Sigmoid colon (tissue), 7 donors: ENCODE data around the gene DYNLRB1. TPM values are rescaled to one million over a fixed set of nuclear protein-coding genes. Genes with fewer than 3 reads are reported as not detected.
A peak's percentile ranks its signal among the peaks of the same experiment; 100 is the strongest.

Experiments
- DNase-seq: peaks from one replicate; pipeline ENCODE4 v3.0.0-alpha.2; 2019
- H3K27ac ChIP-seq, 4 donors: fragments of 200-600 bp; sonication (generic); one replicate each; pipeline ENCODE4 v1.5.1; 2016 to 2019; ENCODE audit warnings: mild to moderate bottlenecking in 1 of 4
- H3K27me3 ChIP-seq, 3 donors: fragments of 200-600 bp; sonication (generic); one replicate each; pipeline ENCODE4 v1.5.1; 2019; ENCODE audit warnings: mild to moderate bottlenecking in 1 of 3
- H3K36me3 ChIP-seq, 4 donors: fragments of 200-600 bp; sonication (generic); one replicate each; pipeline ENCODE4 v1.5.1; 2016 to 2019
- H3K4me1 ChIP-seq, 4 donors: fragments of 200-600 bp; sonication (generic); one replicate each; pipeline ENCODE4 v1.5.1; 2017 to 2019
- H3K4me3 ChIP-seq, 4 donors: fragments of 200-600 bp; sonication (generic); one replicate each; pipeline ENCODE4 v1.5.1; 2017 to 2019; ENCODE audit warnings: mild to moderate bottlenecking in 2 of 4, moderate library complexity in 1 of 4
- H3K9me3 ChIP-seq, 4 donors: fragments of 200-600 bp in 3 of 4; sonication (generic) in 3 of 4; one replicate each; pipeline versions ENCODE4 v1.5.1 to v1.6.1; 2013 to 2019
- EP300 ChIP-seq, 4 donors: sonication (generic); formaldehyde crosslinking; IDR thresholded peaks; one replicate each; pipeline ENCODE4 v1.6.1; 2017; ENCODE audit warnings: antibody characterized with exemption in 4 of 4
- POLR2A ChIP-seq, 2 donors: fragments of 450-650 bp; IDR thresholded peaks; one replicate each; pipeline ENCODE4 v1.6.1; 2016; ENCODE audit warnings: antibody characterized with exemption in 2 of 2, mild to moderate bottlenecking in 2 of 2, moderate library complexity in 2 of 2
- POLR2AphosphoS5 ChIP-seq, 4 donors: sonication (generic); formaldehyde crosslinking; IDR thresholded peaks; one replicate each; pipeline ENCODE4 v1.6.1; 2017; ENCODE audit warnings: antibody characterized with exemption in 4 of 4
- WGBS, 2 donors: extraction: QIAGEN DNeasy Blood & Tissue Kit; methylation state at CpG; one replicate each; pipeline ENCODE4 v1.1.7; 2013; 5-methylcytosine and 5-hydroxymethylcytosine counted together
- intact Hi-C: fragments of 100-400 bp; cut with DNase I; formaldehyde crosslinking; loops from one replicate; pipeline ENCODE4 v1.15.1; 2023
- polyA plus RNA-seq, 3 donors: library from polyadenylated mRNA; stranded (reverse); fragments of 200-250 nt; gene quantifications; one replicate each; pipeline ENCODE4 v1.2.3, GENCODE V29; 2013
- total RNA-seq, 4 donors: library from RNA; depleted of rRNA; stranded (reverse); fragments of >200 nt; gene quantifications; one replicate each; pipeline ENCODE4 v1.1.0, GENCODE V29; 2016
- TF ChIP-seq, protein P1 (sequence below), 4 experiments: fragments of 450-650 bp in 3 of 4; fragments of 200-600 bp in 1 of 4; IDR thresholded peaks; one replicate each; pipeline ENCODE4 v1.5.1; 2016 to 2019; ENCODE audit warnings: antibody characterized with exemption in 4 of 4, mild to moderate bottlenecking in 3 of 4, moderate library complexity in 2 of 4
- donor health status: healthy with polysubstance abuse.
- donor health status: Bipolar disorder and iron deficiency.
- donor health status: healthy.

DYNLRB1 gene
- total and polyA plus RNA-seq, 7 donors: 148 to 259 (median 168) TPM

GRCh38 chr20:34535301-34535840, 19.1 kb downstream of the DYNLRB1 start:
- TF ChIP-seq, protein P1, sequence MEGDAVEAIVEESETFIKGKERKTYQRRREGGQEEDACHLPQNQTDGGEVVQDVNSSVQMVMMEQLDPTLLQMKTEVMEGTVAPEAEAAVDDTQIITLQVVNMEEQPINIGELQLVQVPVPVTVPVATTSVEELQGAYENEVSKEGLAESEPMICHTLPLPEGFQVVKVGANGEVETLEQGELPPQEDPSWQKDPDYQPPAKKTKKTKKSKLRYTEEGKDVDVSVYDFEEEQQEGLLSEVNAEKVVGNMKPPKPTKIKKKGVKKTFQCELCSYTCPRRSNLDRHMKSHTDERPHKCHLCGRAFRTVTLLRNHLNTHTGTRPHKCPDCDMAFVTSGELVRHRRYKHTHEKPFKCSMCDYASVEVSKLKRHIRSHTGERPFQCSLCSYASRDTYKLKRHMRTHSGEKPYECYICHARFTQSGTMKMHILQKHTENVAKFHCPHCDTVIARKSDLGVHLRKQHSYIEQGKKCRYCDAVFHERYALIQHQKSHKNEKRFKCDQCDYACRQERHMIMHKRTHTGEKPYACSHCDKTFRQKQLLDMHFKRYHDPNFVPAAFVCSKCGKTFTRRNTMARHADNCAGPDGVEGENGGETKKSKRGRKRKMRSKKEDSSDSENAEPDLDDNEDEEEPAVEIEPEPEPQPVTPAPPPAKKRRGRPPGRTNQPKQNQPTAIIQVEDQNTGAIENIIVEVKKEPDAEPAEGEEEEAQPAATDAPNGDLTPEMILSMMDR (IDR thresholded peaks at IDR 0.05): no peak
- TF ChIP-seq POLR2A (IDR thresholded peaks at IDR 0.05): no peak
- no peak for TF ChIP-seq POLR2AphosphoS5 (IDR thresholded peaks at IDR 0.05)
- TF ChIP-seq EP300 (IDR thresholded peaks at IDR 0.05): no peak
- Histone ChIP-seq H3K36me3 (peaks cover 23 to 93% (median 55%) of the 10 kb centered on the region in 4 donors), H3K27ac (no peak overlapping the region), H3K4me1 (peaks cover 0 to 5% (median 0%) of the 10 kb centered on the region in 4 donors), H3K27me3 (no peaks in the 10 kb centered on the region), H3K9me3 (no peaks in the 10 kb centered on the region), H3K4me3 (no peak overlapping the region)
- peak; percentile 26 for DNase-seq
- intact Hi-C loops: no loop called here
- 95 to 96% methylated on average over 15 of the region's 15 CpGs for WGBS, 2 donors

- no peaks in the 10 kb centered on the region for H3K9me3 ChIP-seq
- no peak overlapping the region for H3K27ac ChIP-seq
- DNase-seq: peak; percentile 8
- H3K27me3 ChIP-seq: no peaks in the 10 kb centered on the region
- no peak overlapping the region for H3K4me3 ChIP-seq
- TF ChIP-seq POLR2AphosphoS5 (IDR thresholded peaks at IDR 0.05): no peak
- TF ChIP-seq EP300 (IDR thresholded peaks at IDR 0.05): no peak
- TF ChIP-seq, protein P1 (IDR thresholded peaks at IDR 0.05): no peak
- no peak for TF ChIP-seq POLR2A (IDR thresholded peaks at IDR 0.05)
- H3K4me1 ChIP-seq: peaks cover 0 to 2% (median 0%) of the 10 kb centered on the region in 4 donors
- WGBS, 2 donors: 93 to 97% methylated on average over 2 of the region's 2 CpGs
- peaks cover 23 to 93% (median 58%) of the 10 kb centered on the region in 4 donors for H3K36me3 ChIP-seq
- intact Hi-C loops: no loop called here
These were observed 19.6 kb downstream of the DYNLRB1 start for GRCh38 chr20:34535857-34536256.

GRCh38 chr20:34536798-34537394, 20.7 kb downstream of the DYNLRB1 start:
- H3K9me3 ChIP-seq: no peaks in the 10 kb centered on the region
- H3K27me3 ChIP-seq: no peaks in the 10 kb centered on the region
- 67 to 79% methylated on average over 10 of the region's 10 CpGs for WGBS, 2 donors
- no peaks in the 10 kb centered on the region for H3K4me1 ChIP-seq
- no peak overlapping the region for H3K27ac ChIP-seq
- TF ChIP-seq EP300 (IDR thresholded peaks at IDR 0.05): no peak
- TF ChIP-seq POLR2AphosphoS5 (IDR thresholded peaks at IDR 0.05): no peak
- TF ChIP-seq POLR2A (IDR thresholded peaks at IDR 0.05): no peak
- TF ChIP-seq, protein P1 (IDR thresholded peaks at IDR 0.05): peak in 3 of 4 experiments; percentile 8 to 24 (median 16)
- DNase-seq: peak; percentile 68
- H3K36me3 ChIP-seq: peaks cover 23 to 99% (median 65%) of the 10 kb centered on the region in 4 donors
- H3K4me3 ChIP-seq: no peak overlapping the region
- intact Hi-C loops: no loop called here

- TF ChIP-seq POLR2AphosphoS5 (IDR thresholded peaks at IDR 0.05) (no peak), POLR2A (IDR thresholded peaks at IDR 0.05) (no peak), EP300 (IDR thresholded peaks at IDR 0.05) (no peak)
- TF ChIP-seq, protein P1 (IDR thresholded peaks at IDR 0.05): no peak
- DNase-seq: peak; percentile 54
- Histone ChIP-seq H3K4me3 (no peak overlapping the region), H3K9me3 (no peaks in the 10 kb centered on the region), H3K4me1 (no peaks in the 10 kb centered on the region), H3K36me3 (peaks cover 23 to 99% (median 67%) of the 10 kb centered on the region in 4 donors), H3K27ac (no peak overlapping the region), H3K27me3 (no peaks in the 10 kb centered on the region)
- intact Hi-C loops: no loop called here
- 82 to 88% methylated on average over 8 of the region's 8 CpGs for WGBS, 2 donors
These were observed 21.4 kb downstream of the DYNLRB1 start for GRCh38 chr20:34537651-34538050.
